NCI-H2196 (cell line): ENCODE data around the gene KLF3.
"Not testable (repeated sequence)": the region's sequence is repeated elsewhere in the genome, so short reads cannot be mapped to it uniquely, and the experiment has no call there.

Experiments used
- DNase-seq: peaks from one replicate; lab custom pipeline; 2025; ENCODE audit not compliant: unreplicated experiment; lab: John Stamatoyannopoulos, UW

Gene KLF3

DNA sequence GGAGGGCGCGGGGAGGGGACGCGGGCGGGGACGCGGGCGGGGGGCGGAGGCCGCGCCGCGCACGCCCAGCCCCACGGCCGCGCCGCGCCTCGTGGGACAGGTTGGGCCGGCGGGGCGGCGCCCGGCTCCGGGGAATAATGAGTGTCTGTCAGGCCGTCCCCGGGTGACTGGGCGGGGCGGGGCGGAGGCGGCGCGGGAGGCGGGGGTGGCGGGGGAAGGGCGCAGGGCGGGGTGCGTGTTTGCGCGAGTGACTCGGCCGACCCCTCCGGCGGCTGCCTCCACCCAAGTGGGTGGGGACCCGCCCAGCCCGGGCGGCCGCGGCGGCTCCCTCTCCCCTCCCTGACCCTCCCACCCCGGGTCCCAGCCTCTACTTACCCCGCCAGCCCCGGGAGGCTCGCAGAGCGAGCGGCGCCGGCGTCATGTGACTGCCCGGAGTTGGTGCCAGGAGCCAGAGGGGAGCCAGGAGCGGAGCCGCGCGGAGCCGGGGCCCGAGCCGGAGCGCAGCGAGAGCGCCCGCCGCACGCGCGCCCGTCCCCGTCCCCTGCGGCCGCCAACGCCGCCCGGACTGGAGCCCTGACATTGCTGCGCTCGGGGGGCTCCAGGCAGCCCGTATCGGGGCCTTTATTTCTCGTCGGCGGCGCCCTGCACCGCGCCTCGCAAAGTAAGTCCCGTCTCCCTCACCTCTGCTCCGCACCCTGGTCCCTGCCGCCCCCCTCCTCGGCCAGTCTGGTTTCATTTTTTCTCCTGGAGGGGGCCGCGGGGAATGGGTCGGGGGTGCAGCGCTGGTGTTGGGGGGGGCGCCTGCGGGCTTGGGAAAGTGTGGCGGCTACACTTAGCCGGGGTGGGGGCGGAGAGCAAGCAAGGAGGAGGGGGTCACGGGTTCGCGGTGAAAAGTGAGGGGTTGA, at the start of gene KLF3:
Gene KLF3, plus strand, starts transcription at position 399 of the 905 bp plus-strand sequence. CDS start 16,427 bp downstream, outside the sequence.
- DNase-seq: peak; percentile 95

DNA sequence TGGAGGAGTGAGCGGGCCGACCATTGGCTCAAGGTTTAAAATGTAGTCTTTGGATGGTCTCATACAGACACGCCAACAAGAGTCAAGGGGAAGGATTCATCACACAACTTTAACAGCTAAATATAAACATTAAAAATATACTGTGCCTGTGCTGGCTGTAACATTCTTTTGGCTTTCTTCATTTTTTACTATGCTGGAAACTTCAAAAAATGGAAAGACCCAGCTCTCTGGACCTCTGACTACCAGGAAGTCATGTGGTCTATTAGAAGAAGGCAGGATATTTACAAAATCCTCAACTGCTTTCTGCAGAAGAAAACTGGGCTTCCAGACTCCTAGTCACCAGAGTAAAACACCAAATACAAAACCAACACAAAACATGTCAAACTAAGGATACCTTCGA, 49.8 kb upstream of the KLF3 start:
- no peak for DNase-seq

DNA sequence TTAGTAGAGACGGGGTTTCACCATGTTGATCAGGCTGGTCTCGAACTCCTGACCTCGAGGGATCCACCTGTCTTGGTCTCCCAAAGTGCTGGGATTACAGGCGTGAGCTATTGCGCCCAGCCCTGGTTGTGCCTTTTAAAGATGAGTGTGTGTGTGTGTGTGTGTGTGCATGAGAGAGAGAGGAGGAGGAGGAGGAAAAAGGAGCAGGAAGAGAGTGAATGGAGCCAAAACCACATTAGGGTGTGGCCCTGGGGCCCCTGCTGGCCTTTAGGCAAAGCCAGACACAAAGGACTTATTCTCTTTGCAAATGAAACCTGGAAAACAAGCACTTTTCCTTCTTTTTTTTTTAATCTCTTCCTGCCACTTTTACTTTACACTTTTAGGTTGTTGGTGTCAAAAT, 48.2 kb upstream of the KLF3 start:
- DNase-seq: no peak

DNA sequence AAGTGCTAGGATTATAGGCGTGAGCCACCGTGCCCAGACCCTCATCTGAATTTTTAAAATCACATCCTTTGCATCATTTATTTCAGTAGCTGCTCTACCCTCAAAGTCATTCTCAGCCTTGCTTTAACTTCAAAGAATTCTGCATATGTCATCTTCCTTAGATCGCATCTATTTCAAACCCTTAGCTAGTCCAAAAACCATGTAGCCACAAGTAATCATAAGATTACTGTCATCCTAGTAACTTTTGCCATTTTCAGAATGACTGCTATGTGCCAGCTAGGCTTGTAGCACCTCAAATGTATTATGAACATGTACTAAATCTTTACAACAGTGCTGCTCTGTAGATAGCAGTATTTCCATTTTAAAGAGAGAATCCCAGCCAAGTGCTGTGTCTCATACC, 45.5 kb upstream of the KLF3 start:
- no peak for DNase-seq

DNA sequence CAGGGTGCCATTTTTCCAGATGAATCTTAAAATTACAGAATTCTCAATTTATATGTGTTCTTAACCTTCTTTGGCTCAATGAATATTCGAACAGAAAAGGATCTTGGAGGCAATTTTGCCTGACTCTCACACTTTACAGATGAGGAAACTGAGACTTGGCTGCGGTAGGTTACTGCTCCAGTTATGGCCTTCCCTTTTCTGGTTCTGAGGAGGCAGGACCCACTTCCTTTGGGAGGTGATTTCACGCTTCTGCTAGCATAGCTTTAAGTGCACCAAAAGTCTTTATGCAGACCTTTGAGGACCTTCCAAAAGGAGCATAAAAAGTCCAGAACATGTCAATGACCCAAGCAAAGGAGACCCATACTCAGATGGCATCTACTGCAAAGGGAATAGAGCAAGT, 44.7 kb upstream of the KLF3 start:
- DNase-seq: no peak

DNA sequence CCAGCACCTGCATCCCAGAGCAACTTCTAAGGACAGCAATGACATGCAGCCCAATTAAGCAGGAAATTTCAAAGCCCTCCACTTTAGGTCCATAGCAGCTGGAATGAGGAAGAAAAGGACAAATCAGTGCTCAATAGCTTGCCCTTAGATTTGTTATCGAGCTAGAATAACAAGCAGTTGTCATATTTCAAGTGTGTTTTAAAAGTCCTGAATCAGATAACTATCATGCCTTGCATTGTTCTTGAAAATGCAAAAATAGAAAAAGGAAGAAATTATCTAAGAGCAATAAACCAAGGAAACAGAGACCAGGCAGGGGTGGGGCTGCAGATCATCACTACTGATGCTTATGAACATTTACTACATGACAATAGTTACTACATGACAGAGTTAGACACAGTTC, 43.9 kb upstream of the KLF3 start:
- no peak for DNase-seq

DNA sequence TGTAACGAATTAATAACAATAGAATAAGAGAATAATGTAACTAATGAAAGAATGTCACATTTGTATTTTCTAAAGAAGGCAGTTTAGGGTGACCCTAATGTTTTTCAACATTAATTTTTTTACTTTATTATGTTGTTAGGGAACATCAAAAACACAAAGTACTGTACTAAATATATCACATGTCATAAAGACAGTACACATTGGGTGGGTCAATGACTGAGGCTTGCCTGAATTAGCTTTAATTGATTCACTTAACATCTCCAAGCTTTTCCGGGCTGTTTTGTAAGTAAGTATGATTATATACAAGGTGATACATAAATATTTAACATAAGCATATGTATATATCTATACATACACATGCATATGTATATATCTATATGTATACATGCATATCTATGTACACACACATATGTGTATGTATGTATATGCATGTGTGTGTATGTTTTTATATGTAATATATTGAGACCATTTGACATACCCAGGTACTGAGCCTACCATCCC, 43.4 kb upstream of the KLF3 start:
- no peak for DNase-seq

DNA sequence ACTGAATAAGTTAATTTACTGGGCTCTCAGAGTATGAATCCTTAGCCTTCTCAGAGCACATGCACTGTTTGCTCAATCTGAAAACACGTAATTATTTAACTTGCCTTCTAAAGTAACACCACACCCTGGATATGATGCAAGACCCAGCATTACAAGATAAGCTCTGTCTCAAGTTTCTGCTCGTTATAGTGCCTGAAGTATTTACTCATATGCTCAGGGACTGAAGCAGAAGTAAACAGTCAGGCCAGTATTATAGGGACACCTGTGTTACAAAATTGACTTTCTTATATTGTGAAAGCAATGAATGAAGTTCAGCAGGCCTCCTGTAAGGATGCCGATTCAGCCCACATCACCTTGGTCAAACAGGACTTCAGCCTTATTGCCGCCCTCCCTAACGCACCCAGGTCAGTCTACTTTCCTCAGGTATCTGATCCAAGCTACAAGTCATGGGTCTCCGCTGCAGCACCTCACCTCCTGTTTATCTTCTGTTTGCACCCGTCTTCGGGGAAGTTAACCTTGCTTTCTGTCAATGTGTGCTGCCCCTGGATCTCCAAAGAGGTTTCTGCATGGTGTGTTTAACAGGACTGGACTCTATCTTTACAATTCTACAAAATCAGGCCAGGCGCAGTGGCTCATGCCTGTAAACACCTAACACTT, 42.8 kb upstream of the KLF3 start:
- DNase-seq: peak; percentile 78

DNA sequence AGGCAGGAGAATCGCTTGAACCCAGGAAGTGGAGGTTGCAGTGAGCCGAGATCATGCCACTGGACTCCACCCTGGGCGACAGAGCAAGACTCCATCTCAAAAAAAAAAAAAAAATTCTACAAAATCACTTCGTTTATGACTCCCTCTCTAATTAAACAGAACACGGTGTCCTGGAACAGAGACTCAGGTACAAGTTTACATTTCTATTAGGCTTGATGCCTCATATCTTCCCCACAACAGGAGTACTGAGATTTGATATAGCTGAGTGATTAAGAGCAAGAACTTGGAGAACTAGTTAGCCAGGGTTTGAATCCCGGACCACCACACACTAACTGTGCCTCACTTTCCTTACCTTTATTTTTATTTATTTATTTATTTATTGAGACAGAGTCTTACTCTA, 42.2 kb upstream of the KLF3 start:
- no peak for DNase-seq

DNA sequence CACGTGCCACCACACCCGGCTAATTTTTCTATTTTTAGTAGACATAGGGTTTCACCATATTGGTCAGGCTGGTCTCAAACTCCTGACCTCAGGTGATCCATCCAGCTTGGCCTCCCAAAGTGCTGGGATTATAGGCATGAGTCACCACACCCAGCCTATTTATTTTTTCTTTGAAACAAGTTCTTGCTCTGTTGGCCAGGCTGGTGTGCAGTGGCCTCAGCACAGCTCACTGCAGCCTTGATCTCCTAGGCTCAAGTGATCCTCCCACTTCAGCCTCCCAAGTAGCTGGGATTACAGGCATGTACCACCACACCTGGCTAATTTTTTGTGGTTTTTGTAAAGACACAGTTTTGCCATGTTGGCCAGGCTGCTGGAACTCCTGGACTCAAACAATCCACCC, 41.7 kb upstream of the KLF3 start:
- DNase-seq: not testable (repeated sequence)

DNA sequence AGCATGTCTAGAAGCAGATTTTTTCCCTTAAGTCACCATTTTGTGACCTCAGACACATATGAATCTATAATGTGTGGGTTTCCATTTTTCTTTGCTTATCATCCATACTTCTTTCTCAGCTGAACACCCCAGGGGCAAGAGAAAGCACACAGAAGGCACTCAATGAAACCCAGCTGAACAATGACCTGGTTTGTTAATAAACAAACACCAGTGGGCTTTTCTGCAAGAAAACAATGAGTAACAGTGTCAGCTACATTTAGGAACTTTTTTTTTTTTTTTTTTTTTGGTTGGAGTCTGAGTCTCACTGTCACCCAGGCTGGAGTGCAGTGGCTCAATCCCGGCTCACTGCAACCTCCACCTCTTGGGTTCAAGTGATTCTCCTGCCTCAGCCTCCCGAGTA, 40.7 kb upstream of the KLF3 start:
- DNase-seq: no peak

DNA sequence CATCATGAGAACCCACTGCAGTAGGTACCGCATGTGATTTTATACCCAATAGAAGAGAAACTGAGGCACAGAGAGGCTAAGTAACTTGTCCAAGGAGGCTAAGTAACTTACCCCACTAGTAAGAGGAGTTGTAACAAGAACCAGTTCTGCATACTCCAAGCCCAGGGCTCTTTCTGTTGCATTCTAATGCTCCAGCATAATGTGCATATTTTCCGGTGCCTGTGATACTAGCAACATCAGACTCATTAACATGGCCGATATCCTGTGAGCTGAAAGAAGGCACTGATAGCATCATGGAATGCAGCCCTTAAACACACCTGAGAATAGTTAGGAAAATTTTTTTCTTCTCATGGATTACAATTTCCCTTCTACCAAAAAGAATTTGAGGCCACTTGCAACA, 39.7 kb upstream of the KLF3 start:
- DNase-seq: no peak

DNA sequence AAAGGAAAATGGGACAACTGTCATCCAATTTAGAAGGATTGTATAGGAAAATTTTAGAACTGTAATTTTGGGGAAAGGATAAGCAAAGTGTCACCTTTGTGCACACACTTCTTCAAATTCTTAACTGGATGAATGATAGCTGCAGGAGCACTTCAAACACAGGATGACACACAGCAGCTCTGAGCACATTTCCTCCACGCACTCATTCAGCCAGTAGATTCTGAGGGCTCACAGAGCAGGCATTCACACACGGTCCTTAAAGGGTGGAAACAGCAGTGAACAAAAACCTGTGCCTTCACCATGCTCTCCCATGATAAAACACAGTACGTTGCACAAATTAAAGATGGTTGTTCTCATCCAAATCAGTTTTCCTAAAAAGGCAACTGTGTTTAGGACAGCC, 38.5 kb upstream of the KLF3 start:
- DNase-seq: no peak

DNA sequence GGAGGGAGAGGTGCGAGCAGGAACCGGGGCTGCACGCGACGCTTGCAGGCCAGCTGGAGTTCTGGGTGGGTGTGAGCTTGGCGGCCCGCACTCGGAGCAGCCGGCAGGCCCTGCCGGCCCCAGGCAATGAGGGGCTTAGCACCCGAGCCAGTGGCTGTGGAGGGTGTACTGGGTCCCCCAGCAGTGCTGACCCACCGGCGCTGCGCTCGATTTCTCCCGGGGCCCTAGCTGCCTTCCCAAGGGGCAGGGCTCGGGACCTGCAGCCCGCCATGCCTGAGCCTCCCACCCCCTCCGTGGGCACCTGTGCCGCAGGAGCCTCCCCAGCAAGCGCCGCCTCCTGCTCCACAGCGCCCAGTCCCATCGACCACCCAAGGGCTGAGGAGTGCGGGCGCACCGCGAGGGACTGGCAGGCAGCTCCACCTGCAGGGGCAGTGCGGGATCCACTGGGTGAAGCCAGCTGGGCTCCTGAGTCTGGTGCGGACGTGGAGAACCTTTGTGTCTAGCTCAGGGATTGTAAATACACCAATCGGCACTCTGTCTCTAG, 37.0 kb upstream of the KLF3 start:
- not testable (repeated sequence) for DNase-seq

DNA sequence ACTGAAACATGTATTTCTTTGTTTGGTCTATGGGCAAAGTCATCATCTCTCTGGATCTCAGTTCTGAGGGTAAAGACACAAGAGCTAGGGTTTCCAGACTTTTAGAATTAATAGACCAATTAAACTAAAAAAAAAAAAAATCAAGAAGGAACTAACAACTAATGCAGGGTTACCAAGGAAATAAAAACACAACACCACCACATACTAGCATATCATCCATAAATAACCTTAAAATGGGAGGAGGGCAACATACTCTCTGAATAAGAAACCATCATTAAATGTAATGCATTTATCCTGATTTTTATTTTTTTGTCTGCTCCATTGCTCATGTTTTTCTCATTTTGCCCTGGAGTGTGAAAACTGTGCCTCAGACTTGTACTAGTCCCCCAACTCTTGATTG, 33.5 kb upstream of the KLF3 start:
- DNase-seq: no peak

DNA sequence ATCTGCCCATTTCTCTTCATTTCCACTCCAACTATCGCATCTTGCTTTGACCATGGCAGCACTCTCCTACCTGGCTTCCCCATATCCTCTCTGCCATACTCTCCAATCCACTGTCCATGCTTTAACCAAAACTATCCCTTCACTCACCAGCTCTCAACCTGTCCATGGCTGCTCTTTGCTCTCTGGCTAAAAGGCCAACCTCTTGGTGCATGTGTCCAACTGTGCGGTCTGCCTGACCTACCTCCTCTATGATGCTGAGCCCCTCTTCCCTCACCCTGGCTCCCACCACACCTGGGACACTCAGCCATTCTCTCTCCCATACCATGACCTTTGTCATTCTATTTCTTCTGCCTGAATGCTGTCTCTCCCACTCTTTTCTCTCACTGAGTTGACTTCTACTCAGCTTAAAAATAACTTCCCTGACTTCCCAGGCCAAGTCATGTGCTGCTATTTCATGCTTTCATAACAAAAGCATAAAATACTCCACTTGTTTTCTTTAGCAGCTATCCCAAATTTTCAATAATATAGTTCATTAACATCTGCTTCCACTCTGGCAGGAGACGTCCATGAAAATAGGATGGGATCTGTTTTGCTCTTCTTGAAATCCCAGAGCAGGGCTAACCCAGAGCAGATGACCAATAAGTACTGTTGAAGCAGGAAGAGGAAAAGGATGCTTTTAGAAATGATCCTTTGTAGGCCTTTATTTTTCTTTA, 29.8 kb upstream of the KLF3 start:
- DNase-seq: no peak

DNA sequence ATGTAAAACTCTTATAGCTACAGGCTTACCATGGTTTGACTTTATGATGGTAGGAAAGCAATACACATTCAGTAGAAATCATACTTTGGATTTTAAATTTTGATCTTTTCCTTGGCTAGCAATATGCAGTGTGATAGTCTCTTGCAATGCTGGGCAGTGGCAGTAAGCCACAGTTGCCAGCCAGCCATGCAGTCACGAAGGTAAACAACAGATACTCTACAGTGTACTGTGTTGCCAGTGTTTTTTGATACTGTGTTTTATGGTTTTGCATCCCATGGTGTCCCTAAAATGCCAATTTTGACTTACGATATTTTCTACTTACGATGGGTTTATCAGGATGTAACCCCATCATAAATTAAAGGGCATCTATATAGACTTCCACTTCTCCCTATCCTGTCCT, 24.8 kb upstream of the KLF3 start:
- no peak for DNase-seq

DNA sequence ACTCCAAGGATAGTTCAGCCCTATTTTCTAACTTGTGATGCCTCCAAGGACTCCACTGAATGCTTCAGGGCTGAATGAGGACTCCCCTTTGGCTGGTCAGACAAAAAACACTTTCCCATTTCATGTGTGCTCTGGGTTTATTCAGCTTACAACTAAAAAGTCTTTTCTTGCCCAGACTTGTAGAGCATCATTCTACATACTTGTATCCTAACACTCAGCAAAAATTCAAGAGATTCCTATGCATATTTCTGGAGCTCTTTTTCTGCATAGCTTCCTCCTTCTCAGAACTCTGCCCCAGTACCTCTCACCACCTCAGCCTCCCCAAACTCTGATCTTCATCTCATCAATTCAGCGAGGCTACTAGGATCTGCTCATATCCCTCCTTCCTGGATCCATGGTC, 22.2 kb upstream of the KLF3 start:
- DNase-seq: no peak

DNA sequence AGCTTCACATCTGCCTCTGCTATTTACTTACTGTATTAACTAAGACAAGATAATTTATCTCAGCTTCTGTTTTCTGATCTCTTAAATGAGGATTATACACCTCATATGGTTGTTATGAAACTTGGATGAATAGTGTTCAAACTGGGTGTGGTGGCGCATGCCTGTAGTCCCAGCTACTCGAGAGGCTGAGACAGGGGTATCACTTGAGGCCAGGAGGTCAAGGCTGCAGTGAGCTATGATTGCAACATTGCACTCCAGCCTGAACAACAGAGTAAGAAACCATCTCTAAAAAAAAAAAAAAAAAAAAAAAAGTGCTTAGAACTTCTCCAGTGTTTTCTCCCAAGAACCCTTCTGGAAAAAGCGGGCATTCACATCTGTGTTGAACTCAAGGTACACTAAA, 19.8 kb upstream of the KLF3 start:
- no peak for DNase-seq

DNA sequence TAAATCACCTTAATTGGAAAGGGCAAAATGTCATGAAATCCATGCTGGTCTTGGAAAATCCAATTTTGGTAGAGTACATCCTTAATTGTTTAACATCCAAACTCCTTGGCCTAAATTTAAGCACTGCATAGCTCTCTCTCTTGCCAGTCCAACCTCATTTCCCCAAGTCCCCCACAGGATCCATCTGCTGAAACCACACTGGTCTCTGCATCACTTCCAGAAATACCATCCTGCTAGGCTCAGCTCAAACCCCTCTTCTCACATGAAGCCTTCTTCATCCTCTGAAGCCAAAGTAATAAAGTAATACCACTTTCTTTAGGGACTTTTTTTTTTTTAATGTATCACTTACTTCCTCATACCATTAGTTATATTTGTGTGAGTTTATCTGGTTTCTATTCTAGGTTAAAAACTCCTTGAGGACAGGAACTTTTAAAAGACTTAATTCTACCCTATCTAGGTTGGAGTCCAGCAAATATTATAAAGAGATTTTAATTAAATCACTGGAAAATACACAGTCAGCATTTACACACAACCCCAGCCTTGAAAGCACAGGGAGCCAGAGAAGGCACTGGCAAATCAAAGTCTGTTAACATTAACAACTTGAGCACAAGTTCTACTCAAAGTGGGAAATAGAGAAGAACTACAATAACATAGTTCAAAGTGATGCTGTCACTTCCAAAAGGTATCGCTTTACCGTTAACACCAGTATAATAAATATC, 16.7 kb upstream of the KLF3 start:
- DNase-seq: no peak

DNA sequence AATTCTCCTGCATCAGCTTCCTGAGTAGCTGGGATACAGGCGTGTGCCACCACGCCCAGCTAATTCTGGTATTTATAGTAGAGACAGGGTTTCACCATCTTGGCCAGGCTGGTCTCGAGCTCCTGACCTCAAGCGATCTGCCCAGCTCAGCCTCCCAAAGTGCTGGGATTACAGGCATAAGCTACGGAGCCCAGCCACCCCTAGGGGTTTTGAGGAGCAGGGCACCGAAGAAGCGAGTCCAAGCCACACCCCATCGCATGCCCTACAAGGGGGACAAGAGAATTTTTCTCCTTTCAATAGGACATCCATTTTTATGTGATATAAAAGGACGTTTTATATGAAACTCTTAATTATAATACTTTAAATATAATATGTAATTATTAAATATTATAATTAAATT, 13.9 kb upstream of the KLF3 start:
- no peak for DNase-seq
